GM23338 (cell line): Measurements from ENCODE around the gene ACY1. TPM values are rescaled to one million over a fixed set of nuclear protein-coding genes. Genes with fewer than 3 reads are reported as not detected.

Source experiments
- ATAC-seq: fragments of 200-7000 bp; cut with Tn5 transposase; 3 replicates; pipeline ENCODE4 v1.9.1; 2020
- DNase-seq: peaks from one replicate; pipeline ENCODE4 v3.0.0-alpha.2; 2015; ENCODE audit warnings: low spot score
- H2AFZ ChIP-seq: fragments of 200-600 bp; sonication (generic); 2 replicates; pipeline ENCODE4 v1.8.0; 2016; ENCODE audit warnings: antibody characterized with exemption, mild to moderate bottlenecking, moderate library complexity
- H3F3A ChIP-seq: fragments of 200-600 bp; sonication (generic); replicated peaks from 2 replicates; pipeline ENCODE4 v1.8.0; 2017; ENCODE audit warnings: antibody characterized with exemption, mixed run types, low read depth
- H3K27ac ChIP-seq: fragments of 200-600 bp; sonication (generic); 2 replicates; pipeline ENCODE4 v1.6.1; 2016; ENCODE audit warnings: low read depth
- H3K27me3 ChIP-seq: fragments of 200-600 bp; sonication (generic); 2 replicates; pipeline ENCODE4 v1.8.0; 2016; ENCODE audit warnings: mild to moderate bottlenecking, mixed run types, moderate library complexity; ENCODE audit not compliant: insufficient read depth
- H3K36me3 ChIP-seq: fragments of 200-600 bp; sonication (generic); 2 replicates; pipeline ENCODE4 v1.8.0; 2016; ENCODE audit warnings: mild to moderate bottlenecking; ENCODE audit not compliant: insufficient read depth
- H3K4me1 ChIP-seq: fragments of 200-600 bp; sonication (generic); 2 replicates; pipeline ENCODE4 v1.8.0; 2016; ENCODE audit warnings: mild to moderate bottlenecking, moderate library complexity; ENCODE audit not compliant: insufficient read depth
- H3K4me2 ChIP-seq: fragments of 200-600 bp; sonication (generic); 2 replicates; pipeline ENCODE4 v1.7.1; 2017; ENCODE audit warnings: mixed run types
- H3K4me3 ChIP-seq: fragments of 200-600 bp; sonication (generic); 2 replicates; pipeline ENCODE4 v1.6.1; 2016; ENCODE audit warnings: mixed run types
- H3K79me2 ChIP-seq: fragments of 200-600 bp; sonication (generic); replicated peaks from 2 replicates; pipeline ENCODE4 v1.8.0; 2017; ENCODE audit warnings: mild to moderate bottlenecking; ENCODE audit not compliant: insufficient read depth
- H3K9me2 ChIP-seq: fragments of 200-600 bp; sonication (generic); 2 replicates; pipeline ENCODE4 v1.8.0; 2017; ENCODE audit not compliant: insufficient read depth
- H4K20me1 ChIP-seq: fragments of 200-600 bp; sonication (generic); replicated peaks from 2 replicates; pipeline ENCODE4 v1.8.0; 2017; ENCODE audit warnings: mild to moderate bottlenecking; ENCODE audit not compliant: insufficient read depth
- H3K27ac Mint-ChIP-seq: 2 replicates; pipeline ENCODE4 v1.8.0; 2020; ENCODE audit warnings: inconsistent platforms, mild to moderate bottlenecking, moderate library complexity, mixed read lengths
- H3K27me3 Mint-ChIP-seq: 3 replicates; pipeline ENCODE4 v1.8.0; 2022; ENCODE audit warnings: low read depth, mild to moderate bottlenecking, moderate library complexity, mixed read lengths, inconsistent platforms; ENCODE audit not compliant: insufficient read depth, poor library complexity
- H3K36me3 Mint-ChIP-seq: 3 replicates; pipeline ENCODE4 v1.8.0; 2021; ENCODE audit warnings: low read depth, mild to moderate bottlenecking, inconsistent platforms, moderate library complexity, mixed read lengths
- H3K4me1 Mint-ChIP-seq: 3 replicates; pipeline ENCODE4 v1.8.0; 2020; ENCODE audit warnings: mild to moderate bottlenecking, inconsistent platforms, mixed read lengths
- H3K4me3 Mint-ChIP-seq: 3 replicates; pipeline ENCODE4 v1.8.0; 2021; ENCODE audit warnings: moderate library complexity, mild to moderate bottlenecking, inconsistent platforms, mixed read lengths
- H3K9me3 Mint-ChIP-seq: 3 replicates; pipeline ENCODE4 v1.8.0; 2020; ENCODE audit warnings: moderate library complexity, mild to moderate bottlenecking, inconsistent platforms, mixed read lengths
- CREB1 ChIP-seq: fragments of 250-450 bp; sonication (Bioruptor Pico); IDR thresholded peaks from 2 replicates; pipeline ENCODE4 v1.5.0; 2020; ENCODE audit warnings: low read depth, mild to moderate bottlenecking, moderate library complexity
- CTCF ChIP-seq, 2 experiments: fragments of 200-600 bp in 1 of 2; sonication (generic) in 1 of 2; conservative IDR thresholded peaks; 2 replicates each; pipeline versions ENCODE4 v1.5.1 to v1.6.1; 2016 to 2017; ENCODE audit warnings: antibody characterized with exemption in 2 of 2, low read depth in 2 of 2, mild to moderate bottlenecking in 2 of 2, moderate library complexity in 1 of 2
- ETS1 ChIP-seq: IDR thresholded peaks from 2 replicates; pipeline ENCODE4 v1.6.1; 2016; ENCODE audit warnings: antibody characterized with exemption
- EZH2 ChIP-seq: fragments of 200-600 bp; sonication (generic); IDR thresholded peaks from one replicate; pipeline ENCODE4 v1.8.0; 2017; ENCODE audit warnings: antibody characterized with exemption, mild to moderate bottlenecking, low read depth; ENCODE audit not compliant: unreplicated experiment
- EZH2phosphoT487 ChIP-seq: fragments of 200-600 bp; sonication (generic); IDR thresholded peaks from one replicate; pipeline ENCODE4 v1.8.1; 2018; ENCODE audit warnings: antibody characterized with exemption; ENCODE audit not compliant: unreplicated experiment
- JUNB ChIP-seq: IDR thresholded peaks from one replicate; pipeline ENCODE4 v1.6.1; 2016; ENCODE audit warnings: antibody characterized with exemption; ENCODE audit not compliant: unreplicated experiment
- POLR2AphosphoS5 ChIP-seq: IDR thresholded peaks from 2 replicates; pipeline ENCODE4 v1.6.1; 2016; ENCODE audit warnings: antibody characterized with exemption, low read depth
- ZNF114 ChIP-seq: fragments of 250-450 bp; sonication (Bioruptor Pico); IDR thresholded peaks from 2 replicates; pipeline ENCODE4 v1.5.0; 2020; ENCODE audit warnings: mild to moderate bottlenecking, moderate library complexity
- ZNF331 ChIP-seq: fragments of 250-450 bp; sonication (Bioruptor Pico); IDR thresholded peaks from 2 replicates; pipeline ENCODE4 v1.5.0; 2020; ENCODE audit warnings: low read depth, mild to moderate bottlenecking, moderate library complexity
- ZNF462 ChIP-seq: fragments of 250-450 bp; sonication (Bioruptor Pico); IDR thresholded peaks from 2 replicates; pipeline ENCODE4 v1.5.0; 2020; ENCODE audit warnings: mild to moderate bottlenecking, moderate library complexity
- polyA plus RNA-seq: library from polyadenylated mRNA; unstranded; fragments of >200 nt; fragmentation: Nextera tagmentation; extraction: Ambion mirVana; gene quantifications from 2 replicates; pipeline ENCODE4 v1.2.1, GENCODE V29; 2016
- total RNA-seq: library from RNA; depleted of rRNA; stranded (reverse); fragments of >200 nt; shearing (Covaris generic); gene quantifications from 2 replicates; pipeline ENCODE4 v1.2.3, GENCODE V29; 2014

The ACY1 gene
- total and polyA plus RNA-seq, 2 experiments from 2014 or later = 38.4 to 62.8 TPM

- no peak for TF ChIP-seq EZH2
- no peak for TF ChIP-seq CTCF (conservative IDR thresholded peaks at IDR 0.05; ENCODE audit: low read depth in 2 of 2)
- no peak for TF ChIP-seq ZNF114 (CRISPR knock-in tag)
- TF ChIP-seq EZH2phosphoT487 = no peak
- no peak for TF ChIP-seq ZNF331 (CRISPR knock-in tag)
- TF ChIP-seq ETS1 = no peak
- TF ChIP-seq POLR2AphosphoS5 = no peak
- no peak for TF ChIP-seq CREB1 (CRISPR knock-in tag)
- no peak for TF ChIP-seq JUNB
These were observed 29.9 kb upstream of the ACY1 start (continued) for GRCh38 chr3:51953445-51953844.

GRCh38 chr3:51954105-51954504, 29.2 kb upstream of the ACY1 start:
- no peak for ATAC-seq
- Mint-ChIP-seq H3K27me3 (peaks cover 48% of the 10 kb centered on the region), H3K27ac (no peak overlapping the region)

More at GRCh38 chr3:51954105-51954504, 29.2 kb upstream of the ACY1 start:
- no peak overlapping the region for H3K4me3 ChIP-seq
- no peak overlapping the region for H3K4me2 ChIP-seq
- peaks cover 3% of the 10 kb centered on the region; the same call in 1 of the 3 replicates for H3K36me3 Mint-ChIP-seq
- no peaks in the 10 kb centered on the region for H3K36me3 ChIP-seq
- H3F3A ChIP-seq = 0 out of 2 replicates have a peak, but pooled peaks cover 5% of the 10 kb centered on the region
- TF ChIP-seq EZH2 (no peak), CREB1 (CRISPR knock-in tag) (no peak), ZNF462 (CRISPR knock-in tag) (no peak), ZNF114 (CRISPR knock-in tag) (no peak), JUNB (no peak), ZNF331 (CRISPR knock-in tag) (no peak), CTCF (conservative IDR thresholded peaks at IDR 0.05; ENCODE audit: low read depth in 2 of 2) (no peak), POLR2AphosphoS5 (no peak), ETS1 (no peak), EZH2phosphoT487 (no peak)
- no peak overlapping the region; the same call in 2 of the 3 replicates for H3K4me3 Mint-ChIP-seq
- peaks cover 2% of the 10 kb centered on the region; the same call in 2 of the 3 replicates for H3K4me1 Mint-ChIP-seq
- H3K9me3 Mint-ChIP-seq = no peaks in the 10 kb centered on the region
- DNase-seq = no peak
- H4K20me1 ChIP-seq = no peaks in the 10 kb centered on the region; the same call in 1 of the 2 replicates
- peaks cover 60% of the 10 kb centered on the region for H3K27me3 ChIP-seq
- H2AFZ ChIP-seq = no peak overlapping the region
- H3K79me2 ChIP-seq = no peaks in the 10 kb centered on the region
- H3K27ac ChIP-seq = no peak overlapping the region
- no peaks in the 10 kb centered on the region for H3K9me2 ChIP-seq
- H3K4me1 ChIP-seq = no peaks in the 10 kb centered on the region; the same call in 1 of the 2 replicates
